ENCODE data around the gene ABI3.

ABI3 gene

DNA sequence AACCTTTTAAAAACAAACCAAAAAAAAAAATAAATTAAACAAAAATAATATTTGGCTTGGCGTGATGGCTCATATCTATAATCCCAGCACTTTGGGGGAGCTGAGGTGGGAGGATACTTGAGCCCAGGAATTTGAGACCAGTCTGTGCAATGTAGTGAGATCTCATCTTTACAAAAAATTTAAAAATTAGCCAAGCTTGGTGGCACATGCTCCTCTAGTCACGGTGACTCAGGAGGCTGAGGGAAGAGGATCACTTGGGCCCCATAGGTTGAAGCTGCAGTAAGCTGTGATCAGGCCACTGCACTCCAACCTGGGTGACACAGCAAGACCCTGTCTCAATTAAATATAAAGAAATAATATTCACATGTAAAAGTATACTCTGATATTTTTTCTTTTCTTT is 12.3 kb upstream of the ABI3 start:
- no peak for DNase-seq

DNA sequence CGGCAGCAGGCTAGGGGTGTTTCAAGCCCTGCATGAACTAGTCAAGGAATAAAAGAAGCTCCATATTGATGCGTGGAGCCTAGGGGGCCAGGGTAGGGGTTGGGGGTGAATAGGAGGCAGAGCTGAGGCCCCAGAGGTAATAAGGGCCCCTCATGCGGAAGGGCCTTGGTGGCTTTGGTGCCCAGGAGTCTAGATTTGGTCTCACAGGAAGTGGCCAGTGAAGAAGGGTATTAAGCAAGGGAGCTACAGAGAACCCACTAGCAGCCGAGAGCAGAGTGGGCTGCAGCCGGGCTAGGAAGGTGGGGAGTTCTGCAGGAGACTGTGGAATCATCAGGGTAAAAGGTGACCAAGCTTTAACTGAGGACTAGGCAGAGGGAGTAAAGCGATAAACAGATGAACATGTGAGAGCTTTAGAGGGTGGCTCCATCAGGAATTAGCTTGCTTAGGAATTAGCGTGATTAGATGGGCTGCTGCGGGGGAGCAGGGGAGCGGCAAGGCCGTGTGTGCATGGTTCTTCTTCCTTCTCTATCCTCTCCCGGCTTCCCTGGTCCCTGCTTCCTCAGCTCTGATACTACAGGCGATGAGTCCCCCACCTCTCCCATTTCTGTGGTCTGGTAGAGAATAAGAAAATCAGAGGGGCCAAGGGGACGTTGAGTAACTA is 10.0 kb upstream of the ABI3 start:
- DNase-seq = no peak

DNA sequence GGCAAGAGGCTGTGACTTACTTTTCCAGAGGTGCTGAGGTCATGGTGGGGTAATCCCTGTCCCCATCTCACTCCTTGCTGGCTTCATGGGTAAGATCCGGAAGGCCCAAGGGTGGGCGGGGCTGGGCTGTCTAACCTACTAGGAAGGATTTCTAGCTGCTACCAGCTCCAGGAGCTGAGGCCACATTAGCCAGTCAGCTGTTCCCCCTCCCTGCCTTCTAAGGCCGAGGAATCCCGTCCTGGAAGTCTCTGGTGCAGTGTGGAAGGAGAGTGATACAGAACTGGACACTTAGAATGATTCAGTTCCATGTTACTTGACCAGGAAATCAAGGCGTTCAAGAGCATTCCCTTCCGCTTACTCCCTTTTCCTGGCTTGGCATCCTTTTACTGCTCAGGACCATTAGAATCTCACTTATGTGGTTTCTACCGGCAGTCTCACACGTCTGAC is 9.0 kb upstream of the ABI3 start:
- DNase-seq = no peak

DNA sequence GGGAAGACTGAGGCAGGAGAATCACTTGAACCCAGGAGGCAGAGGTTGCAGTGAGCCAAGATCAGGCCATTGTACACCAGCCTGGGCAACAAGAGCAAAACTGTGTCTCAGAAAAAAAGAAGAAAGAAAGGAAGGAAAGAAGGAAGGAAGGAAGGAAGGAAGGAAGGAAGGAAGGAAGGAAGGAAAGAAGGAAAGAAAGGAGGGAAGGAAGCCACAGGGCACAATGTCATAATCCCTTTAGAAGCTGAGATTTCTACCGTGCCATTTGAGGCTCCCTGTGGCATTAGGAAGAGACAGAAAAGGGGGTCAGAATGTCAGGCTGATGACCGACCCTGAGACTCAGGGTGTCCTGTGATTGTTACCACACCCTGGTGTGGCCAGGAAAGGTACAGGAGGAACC is 6.7 kb upstream of the ABI3 start:
- no peak for DNase-seq

DNA sequence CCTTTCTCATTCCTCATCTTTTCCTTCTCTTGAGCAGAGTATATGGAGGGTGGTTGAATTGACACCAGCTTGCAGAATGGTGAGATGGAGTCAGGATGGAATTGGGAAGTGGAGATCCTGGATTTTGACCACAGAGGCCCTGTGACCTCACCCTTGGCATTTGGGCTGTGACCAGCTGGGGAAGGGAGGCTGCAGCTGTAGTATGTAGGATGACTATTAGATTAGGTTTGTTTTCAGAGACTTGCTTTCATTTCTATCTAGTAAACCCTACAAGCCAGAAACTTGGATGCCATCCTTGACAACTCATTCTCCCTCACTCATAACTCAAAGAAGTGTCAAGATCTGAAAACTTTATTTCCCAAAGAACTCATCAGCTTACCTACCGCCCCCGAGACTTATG is 6.0 kb upstream of the ABI3 start:
- no peak for DNase-seq

DNA sequence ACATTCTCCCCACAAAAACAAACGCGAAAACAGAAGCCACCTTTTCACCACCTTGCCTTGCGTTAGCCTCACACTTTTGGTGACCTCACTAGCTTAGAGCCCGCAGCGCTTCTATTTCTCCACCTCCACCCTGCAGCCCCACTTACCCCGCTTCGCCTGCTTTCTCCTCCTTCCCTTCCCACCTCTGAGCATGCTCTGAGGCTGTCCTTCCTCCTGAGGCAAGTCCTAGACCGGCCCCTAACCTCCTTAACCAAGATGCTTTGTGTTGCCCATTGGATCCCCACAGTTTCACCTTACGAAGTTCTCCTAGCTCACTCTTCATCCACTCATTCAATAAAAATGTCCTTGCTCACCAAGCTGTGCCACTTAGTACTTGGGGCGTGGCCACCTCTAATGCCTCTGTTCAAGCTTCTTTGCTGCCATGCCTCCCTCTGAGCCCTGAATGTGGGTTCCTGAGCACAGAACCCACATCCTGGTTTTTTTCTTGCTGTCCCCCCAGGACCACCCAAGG is 1.4 kb upstream of the ABI3 start:
- DNase-seq = no peak

DNA sequence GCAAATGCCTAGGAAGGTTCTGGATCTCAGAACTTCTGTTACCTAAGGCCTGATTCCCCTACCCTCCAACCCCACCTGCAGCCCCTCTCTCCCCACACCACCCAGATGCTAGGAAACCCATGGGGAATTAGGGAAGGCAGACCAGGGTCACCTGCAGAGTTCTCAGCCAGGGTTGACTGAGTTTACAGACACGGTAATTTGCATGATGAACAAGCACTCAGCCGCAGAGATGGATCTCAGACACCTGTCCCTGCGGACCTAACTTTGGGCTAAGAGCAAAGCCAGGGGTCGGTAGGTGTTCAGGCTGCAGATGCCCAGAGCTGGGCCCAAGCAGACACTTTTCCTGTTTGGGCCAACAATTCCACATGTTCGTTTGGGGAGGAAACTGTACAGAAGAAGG is 2.9 kb downstream of the ABI3 start:
- DNase-seq = no peak

DNA sequence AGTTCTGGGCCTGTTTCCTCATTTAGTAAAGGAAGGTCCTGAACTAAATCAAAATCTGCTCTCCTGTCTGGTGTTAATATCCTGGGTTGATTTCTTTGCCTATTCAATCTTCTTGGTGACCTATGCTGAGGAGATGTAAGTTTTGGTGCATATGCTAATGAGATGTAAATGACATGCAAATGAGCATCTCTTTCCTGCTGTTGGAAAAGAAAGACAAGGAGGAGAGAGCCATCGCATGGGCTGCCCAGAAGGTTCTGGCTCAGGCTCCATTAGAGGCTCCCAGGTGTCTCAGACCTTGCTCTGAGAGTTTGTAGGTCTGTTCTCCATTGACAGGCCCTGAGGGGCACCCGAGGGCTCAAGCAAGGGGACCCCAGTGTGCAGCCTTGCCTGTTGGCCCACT is 3.3 kb downstream of the ABI3 start:
- DNase-seq = no peak

DNA sequence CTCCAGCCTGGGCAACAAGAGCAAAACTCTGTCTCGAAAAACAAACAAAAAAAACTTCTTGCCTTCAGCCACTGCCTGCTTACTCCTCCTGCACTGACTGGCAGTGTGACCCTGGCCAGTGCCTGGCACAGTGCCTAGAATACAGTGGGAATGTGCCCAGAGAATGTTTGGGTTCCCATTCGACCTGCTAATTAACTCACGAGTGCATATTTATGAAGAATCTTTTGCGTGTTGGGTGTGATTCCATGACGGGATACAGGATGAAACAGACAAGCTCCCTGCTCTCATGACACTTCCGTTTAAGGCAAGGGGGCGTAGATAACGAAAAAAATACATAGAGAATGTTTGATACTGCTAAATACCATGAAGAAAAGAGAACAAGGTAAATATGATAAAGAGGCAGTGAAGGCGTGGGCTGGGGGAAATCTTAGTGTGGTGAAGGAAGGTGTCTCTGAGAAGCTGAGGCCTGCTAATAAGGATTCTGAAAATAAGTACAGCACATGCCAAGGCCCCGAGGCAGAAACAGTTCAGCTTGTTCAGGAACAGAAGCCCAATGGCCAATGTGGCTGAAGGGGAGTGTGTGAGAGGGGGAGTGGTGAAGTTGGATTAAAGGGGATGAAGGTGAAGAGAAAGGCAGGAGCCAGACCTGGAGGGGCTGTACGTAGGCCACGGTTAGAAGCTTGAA is 4.3 kb downstream of the ABI3 start:
- DNase-seq = no peak

DNA sequence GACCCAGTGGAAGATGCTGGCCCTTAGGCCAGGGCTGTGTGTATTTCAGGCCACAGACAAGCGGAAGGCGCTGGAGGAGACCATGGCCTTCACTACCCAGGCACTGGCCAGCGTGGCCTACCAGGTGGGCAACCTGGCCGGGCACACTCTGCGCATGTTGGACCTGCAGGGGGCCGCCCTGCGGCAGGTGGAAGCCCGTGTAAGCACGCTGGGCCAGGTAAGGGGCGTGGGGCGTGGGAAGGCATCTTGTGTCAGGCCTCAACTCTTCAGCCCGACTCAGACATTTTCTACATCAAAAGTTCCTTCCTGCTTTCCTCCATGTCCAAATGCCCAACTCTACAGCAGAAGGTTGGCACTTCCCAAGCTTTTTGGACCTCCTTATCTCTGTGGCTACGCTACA is 6.0 kb downstream of the ABI3 start:
- DNase-seq = no peak

DNA sequence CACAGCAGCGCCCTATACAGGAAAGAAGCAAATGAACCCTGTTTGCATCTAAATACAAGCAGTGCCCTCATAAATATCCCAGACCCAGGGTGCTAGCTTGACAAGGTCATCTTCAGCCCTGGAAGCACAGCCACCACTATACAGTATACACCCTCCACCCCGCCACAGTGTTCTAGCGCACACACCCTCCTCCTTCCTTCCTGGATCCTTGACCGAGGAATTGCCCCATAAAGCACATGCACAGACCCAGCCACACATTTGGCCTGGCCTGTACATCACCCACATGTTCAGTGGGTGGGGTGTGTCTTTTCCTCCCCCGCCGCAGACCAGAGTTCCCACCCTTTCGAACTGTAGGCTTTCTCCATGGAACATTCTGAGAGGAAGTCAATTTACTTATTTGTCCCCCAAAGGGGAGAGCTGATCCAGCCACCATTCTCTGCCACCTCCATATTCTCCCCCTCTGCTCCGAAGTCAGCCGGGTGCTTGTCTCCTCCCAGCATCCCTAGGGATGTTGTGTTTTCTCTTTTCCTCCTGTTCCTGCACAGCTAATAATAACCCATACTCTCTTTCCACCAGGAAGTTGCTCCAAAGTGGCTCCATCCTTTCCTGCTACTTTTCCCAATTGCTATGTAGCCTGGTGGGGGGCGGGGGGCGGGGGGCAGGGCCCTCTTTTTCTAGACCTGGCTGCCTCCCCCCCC is 6.6 kb downstream of the ABI3 start:
- DNase-seq = no peak

DNA sequence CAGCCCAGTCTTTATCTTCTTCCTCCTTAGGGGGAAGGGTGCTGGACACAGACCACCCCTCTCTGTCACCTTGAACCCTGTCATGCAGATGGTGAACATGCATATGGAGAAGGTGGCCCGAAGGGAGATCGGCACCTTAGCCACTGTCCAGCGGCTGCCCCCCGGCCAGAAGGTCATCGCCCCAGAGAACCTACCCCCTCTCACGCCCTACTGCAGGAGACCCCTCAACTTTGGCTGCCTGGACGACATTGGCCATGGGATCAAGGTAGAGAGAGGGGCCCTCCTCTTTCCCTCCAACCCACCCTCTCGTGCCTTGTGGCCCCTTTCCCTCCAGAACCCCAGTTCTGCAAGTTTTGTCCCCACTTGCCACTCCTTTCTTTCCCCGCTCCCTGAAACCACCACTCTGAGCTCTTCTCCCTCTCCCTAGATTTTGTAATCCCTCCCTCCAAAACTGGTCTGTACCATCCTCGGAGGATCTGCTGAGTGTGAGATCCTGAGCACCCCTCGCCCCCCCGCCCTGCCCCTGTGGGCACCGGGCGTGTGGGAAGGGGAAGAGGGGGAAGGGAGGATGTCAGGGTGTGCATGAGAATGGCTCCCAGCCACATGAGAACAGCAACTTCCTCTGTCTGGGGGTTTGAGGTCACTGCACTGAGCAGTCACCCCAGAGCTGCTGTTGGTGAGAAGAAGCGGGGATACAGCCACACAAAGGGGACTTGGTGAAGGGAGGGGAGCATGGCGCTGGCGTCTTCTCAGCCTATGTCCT is 7.3 kb downstream of the ABI3 start:
- peak; percentile 47 for DNase-seq

DNA sequence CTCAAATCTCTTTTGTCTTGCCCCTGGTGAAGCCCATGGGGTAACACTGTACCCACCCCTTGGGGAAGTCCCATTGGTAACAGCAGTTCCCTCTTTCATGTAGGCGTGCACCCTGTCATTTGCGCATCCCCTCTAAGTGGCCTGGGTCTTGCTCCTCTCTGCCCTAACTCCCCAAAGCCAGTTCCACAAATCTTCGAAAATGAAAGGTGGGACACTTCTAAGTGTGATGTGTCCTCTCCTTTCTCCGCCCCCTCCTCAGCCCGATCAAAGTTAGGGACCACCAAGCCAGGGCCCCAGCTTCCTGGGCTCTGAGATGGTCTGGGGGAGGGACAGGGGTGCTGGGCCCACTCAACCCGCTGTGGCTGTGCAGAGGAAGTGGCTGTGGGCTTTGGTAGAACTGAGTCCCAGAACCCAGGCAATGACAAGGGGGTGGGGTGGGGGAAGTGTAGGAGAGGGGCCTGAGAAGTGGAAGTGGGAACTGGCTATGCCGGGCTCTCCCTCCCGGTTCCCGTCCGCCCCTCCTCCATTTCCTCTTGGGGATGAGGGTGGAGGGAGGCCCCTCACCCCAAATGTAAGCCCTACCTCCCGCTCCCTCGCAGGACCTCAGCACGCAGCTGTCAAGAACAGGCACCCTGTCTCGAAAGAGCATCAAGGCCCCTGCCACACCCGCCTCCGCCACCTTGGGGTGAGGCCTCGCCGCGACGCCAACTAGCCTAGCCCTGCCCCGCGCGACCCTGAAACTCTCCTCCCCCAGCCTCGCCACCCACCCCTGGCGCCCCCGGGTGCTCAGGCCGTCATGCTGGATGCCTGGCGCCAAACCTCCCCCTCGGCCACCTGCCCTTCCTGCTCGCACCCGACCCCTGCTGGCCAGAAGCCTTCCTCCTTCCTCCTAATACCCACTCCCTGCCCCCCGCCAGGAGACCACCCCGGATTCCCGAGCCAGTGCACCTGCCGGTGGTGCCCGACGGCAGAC is 8.7 kb downstream of the ABI3 start:
- no peak for DNase-seq

DNA sequence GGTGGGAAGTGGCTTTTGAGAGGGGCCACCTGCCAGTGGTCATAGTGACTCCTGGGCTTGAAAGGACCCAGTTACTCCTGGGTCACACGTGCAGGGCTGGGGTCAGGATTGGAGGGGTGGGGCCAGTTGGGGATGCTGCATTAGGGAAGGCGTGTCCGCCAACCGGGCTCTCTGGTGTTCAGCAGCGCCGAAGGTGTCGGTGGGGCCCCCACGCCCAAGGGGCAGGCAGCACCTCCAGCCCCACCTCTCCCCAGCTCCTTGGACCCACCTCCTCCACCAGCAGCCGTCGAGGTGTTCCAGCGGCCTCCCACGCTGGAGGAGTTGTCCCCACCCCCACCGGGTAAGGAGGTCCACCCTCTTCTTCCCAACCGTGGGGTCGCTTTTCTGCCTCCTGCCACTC is 9.5 kb downstream of the ABI3 start:
- DNase-seq = no peak

DNA sequence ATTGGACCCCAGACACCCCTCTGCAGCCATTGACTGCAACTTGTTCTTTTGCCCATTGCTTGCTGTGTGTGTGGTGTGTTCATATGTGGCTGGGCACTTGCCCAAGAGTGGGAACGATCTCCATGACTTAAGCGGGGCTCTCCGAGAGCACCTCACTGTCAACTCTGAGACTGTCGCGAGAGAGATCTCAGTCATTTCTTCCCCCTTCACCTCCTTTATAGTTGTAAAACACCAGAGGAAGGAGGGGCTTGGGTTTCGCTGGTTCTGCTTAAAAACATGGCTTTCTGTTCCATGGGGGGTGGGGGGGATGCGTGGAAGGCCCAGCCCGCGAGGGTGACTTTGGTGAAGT is 12.6 kb downstream of the ABI3 start:
- DNase-seq = no peak

DNA sequence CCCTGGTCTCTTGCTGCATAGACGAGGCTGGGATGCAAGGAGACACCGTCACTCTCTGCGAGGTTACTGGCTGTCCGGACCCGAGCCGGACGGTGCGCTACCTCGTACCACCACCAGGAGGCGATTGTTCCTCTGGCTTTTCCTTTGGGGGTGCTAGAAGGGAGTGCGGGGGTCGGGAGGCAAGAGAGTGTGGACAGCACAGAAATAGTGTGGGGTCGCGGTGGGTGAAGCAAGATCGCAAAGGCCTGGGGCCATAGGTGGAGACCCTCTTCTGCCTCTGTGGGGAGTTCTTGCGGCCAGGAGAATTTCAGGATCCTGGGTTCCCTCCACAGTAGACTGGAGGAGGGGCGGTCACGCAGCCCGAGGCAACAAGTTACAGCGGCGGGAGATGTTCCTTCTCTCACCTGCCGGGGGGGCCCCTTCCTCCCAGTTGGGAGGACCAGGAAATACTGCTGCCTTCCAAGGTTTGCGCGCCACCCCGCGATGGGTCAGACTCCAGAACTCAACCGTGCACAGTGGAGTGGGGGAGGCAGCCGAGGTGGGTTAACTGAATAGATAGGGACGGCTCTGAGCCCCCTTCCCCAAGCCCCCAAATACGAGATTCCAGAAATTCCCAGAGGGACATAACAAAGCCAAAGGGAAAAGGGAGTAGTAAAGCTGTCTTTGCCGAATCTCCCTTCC is 13.2 kb downstream of the ABI3 start:
- DNase-seq = peak; percentile 75

DNA sequence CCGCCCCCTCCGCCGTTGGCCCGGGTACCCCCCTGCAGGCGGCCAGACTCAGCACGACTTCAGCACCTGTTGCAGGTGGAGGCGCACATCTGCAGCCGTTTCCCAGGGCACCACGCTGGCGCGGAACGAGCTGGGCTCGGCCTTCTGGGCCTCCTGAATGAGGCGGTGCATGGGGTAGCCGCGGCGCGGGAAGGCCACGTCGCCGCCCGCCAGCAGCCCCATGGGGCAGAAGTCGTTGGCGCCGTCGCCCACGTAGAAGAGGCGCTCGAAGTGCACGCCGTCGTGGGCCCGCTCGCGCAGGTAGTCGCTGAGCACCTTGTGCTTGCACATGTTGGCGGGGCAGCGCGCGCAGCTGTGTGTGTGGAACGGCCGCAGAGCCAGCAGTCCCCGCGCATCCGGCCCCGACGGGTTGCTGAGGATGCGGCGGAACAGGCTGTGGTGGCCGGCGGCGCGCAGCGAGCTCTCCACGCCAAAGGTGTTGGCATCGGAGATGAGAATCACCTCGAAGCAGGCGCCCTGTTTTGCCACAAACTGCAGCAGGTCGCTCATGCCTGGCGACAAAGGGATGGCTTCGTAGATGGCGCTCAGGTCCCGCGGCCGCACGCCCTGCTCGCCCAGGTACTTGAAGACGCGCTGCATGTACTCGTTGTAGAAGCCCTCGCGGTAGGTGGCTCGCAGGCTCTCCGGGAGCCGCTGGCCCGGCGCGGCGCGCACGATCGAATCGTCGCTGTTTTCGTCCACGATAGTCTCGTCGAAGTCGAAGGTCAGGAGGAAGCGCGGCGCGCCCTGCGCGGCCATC is 13.9 kb downstream of the ABI3 start:
- DNase-seq = peak; percentile 42

DNA sequence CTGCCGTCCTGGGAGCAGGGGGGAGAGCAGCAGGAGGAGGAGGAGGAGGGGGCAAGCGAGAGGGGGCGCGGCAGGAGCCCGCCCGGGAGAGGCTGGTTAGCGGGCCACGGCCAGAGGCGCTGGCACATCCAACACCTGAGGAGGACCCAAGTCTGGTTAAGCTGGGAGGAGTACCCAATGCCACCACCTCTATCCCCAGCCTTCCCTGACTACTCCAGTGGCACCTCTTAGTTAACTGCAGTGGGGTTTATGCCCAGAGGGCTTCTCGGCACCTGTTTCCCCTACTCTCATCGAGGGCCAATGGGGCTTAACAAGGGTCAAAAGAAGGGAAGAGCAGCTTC is 14.5 kb downstream of the ABI3 start:
- no peak for DNase-seq

DNA sequence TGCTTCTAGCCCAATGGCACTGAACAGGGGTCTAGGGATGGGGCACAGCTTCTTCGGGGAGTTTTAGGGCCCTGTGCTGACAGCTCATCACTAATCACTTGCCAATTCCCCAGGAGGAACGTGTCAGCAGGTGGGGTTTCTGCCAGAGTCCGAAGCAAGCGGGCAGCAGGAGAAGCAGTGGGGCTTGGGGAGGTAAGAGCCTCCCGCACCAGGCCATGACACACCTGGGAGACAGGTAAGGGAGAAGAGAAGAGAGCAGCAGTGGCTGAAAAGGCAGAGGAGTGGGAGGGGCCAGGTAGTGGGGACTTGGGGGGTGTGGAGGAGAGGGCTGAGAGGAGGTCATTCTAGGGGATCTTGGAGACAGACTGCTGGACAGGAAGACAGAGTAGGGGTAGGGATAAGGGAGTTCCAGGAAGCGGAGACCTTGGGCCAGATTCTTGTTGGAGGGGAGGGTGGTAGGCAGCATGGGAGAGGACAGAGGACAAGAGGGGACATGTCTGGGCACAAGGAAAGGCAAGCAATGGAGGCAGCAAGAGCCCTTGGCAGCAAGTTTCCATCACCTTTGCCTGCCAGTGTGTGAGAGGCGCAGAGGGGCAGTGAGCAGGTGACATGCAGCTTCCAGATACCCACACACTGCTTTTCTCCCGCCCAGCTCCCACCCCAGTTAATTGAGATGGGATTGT is 15.2 kb downstream of the ABI3 start:
- no peak for DNase-seq

DNA sequence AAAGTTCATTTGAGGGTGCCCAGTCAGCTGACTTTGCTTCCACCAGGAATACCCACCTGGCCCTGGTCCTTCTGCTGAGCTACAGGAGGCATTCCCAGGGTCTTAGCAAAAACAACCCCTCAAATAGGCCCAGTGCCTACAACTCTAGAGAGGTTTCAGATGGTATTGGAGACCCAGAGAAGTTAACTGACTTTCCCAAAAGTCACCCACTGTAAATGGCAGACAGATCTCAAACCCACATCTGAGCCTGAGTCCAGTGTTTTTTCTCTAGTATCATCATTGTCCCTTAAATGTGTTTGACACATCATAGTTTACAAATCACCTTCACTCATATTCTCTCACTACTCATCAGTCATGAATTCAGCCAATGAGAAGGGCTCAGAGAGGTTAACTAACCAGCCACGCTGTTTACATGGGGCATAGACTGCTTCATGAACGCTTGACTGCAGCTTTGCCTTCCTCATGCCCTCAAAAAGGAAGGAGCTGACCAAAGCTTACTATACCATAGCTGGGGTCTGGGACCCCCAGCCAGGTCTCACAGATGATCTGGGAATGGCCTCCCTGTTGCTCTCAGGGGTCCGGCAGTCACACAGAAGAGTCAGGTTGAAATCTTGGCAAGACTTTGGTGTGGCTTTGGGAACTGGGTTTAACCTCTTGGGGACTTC is 16.4 kb downstream of the ABI3 start:
- no peak for DNase-seq

Data from stimulated activated CD4-positive, alpha-beta T cell treated with anti-CD3 and anti-CD28 coated beads, Interleukin-4, amount 100 ng/mL, for 24 hours (primary cell).